ENCODE data around the gene P2RY13. TPM values are rescaled to one million over a fixed set of nuclear protein-coding genes. Genes with fewer than 3 reads are reported as not detected.

Gene P2RY13
- total and polyA plus RNA-seq, 5 donors from 2014 or later: 0.13 TPM; not detected in 4

GRCh38 chr3:151305060-151305774 lies 24.1 kb downstream of the P2RY13 start:
- Histone ChIP-seq H3K27ac (ENCODE audit: insufficient read depth, low read length, poor library complexity, severe bottlenecking) (no peak overlapping the region), H3K27me3 (ENCODE audit: control insufficient read depth, insufficient read depth, low read length) (peaks cover 3% of the 10 kb centered on the region), H3K36me3 (ENCODE audit: control insufficient read depth, insufficient read depth, low read length) (no peaks in the 10 kb centered on the region), H3K9me3 (ENCODE audit: control insufficient read depth in 2 of 2, low read length in 2 of 2) (no peaks in the 10 kb centered on the region), H3K4me3 (ENCODE audit: low read depth, low read length) (no peak overlapping the region), H3K4me1 (ENCODE audit: control insufficient read depth, insufficient read depth, low read length, poor library complexity, severe bottlenecking) (no peaks in the 10 kb centered on the region)
- Mint-ChIP-seq H3K9me3 (peaks cover 0 to 2% (median 0%) of the 10 kb centered on the region in 7 donors), H3K27ac (no peak overlapping the region), H3K4me1 (peaks cover 0 to 3% (median 0%) of the 10 kb centered on the region in 4 donors), H3K36me3 (no peaks in the 10 kb centered on the region), H3K4me3 (no peak overlapping the region), H3K27me3 (peaks cover 16% of the 10 kb centered on the region)
- ATAC-seq (ENCODE audit: low read depth in 2 of 2) (no peak), DNase-seq (peak in 1 of 3 donors; percentile 7)

GRCh38 chr3:151303751-151304150 lies 25.6 kb downstream of the P2RY13 start:
- Mint-ChIP-seq H3K9me3 (peaks cover 0 to 2% (median 0%) of the 10 kb centered on the region in 7 donors), H3K27me3 (peaks cover 16% of the 10 kb centered on the region), H3K4me1 (peaks cover 0 to 3% (median 0%) of the 10 kb centered on the region in 4 donors), H3K27ac (no peak overlapping the region), H3K36me3 (no peaks in the 10 kb centered on the region), H3K4me3 (no peak overlapping the region)
- Histone ChIP-seq H3K27me3 (ENCODE audit: control insufficient read depth, insufficient read depth, low read length) (peaks cover 3% of the 10 kb centered on the region), H3K9me3 (ENCODE audit: control insufficient read depth in 2 of 2, low read length in 2 of 2) (no peaks in the 10 kb centered on the region), H3K27ac (ENCODE audit: insufficient read depth, low read length, poor library complexity, severe bottlenecking) (no peak overlapping the region), H3K36me3 (ENCODE audit: control insufficient read depth, insufficient read depth, low read length) (no peaks in the 10 kb centered on the region), H3K4me1 (ENCODE audit: control insufficient read depth, insufficient read depth, low read length, poor library complexity, severe bottlenecking) (no peaks in the 10 kb centered on the region), H3K4me3 (ENCODE audit: low read depth, low read length) (no peak overlapping the region)
- ATAC-seq (ENCODE audit: low read depth in 2 of 2) (no peak), DNase-seq (no peak)

GRCh38 chr3:151301787-151302186 lies 27.6 kb downstream of the P2RY13 start:
- Histone ChIP-seq H3K27me3 (ENCODE audit: control insufficient read depth, insufficient read depth, low read length) (peaks cover 6% of the 10 kb centered on the region), H3K36me3 (ENCODE audit: control insufficient read depth, insufficient read depth, low read length) (no peaks in the 10 kb centered on the region), H3K4me1 (ENCODE audit: control insufficient read depth, insufficient read depth, low read length, poor library complexity, severe bottlenecking) (no peaks in the 10 kb centered on the region), H3K9me3 (ENCODE audit: control insufficient read depth in 2 of 2, low read length in 2 of 2) (no peaks in the 10 kb centered on the region), H3K27ac (ENCODE audit: insufficient read depth, low read length, poor library complexity, severe bottlenecking) (no peak overlapping the region), H3K4me3 (ENCODE audit: low read depth, low read length) (no peak overlapping the region)
- no peak for ATAC-seq (ENCODE audit: low read depth in 2 of 2)
- DNase-seq: no peak
- no peak overlapping the region for H3K27ac Mint-ChIP-seq
- H3K36me3 Mint-ChIP-seq: no peaks in the 10 kb centered on the region
- H3K4me3 Mint-ChIP-seq: no peak overlapping the region
- H3K9me3 Mint-ChIP-seq: peaks cover 0 to 2% (median 0%) of the 10 kb centered on the region in 7 donors
- peaks cover 0 to 3% (median 0%) of the 10 kb centered on the region in 4 donors for H3K4me1 Mint-ChIP-seq
- peaks cover 16% of the 10 kb centered on the region for H3K27me3 Mint-ChIP-seq

GRCh38 chr3:151300539-151300938 lies 28.8 kb downstream of the P2RY13 start:
- no peaks in the 10 kb centered on the region for H3K9me3 ChIP-seq (ENCODE audit: control insufficient read depth in 2 of 2, low read length in 2 of 2)
- no peak overlapping the region for H3K4me3 Mint-ChIP-seq
- no peaks in the 10 kb centered on the region for H3K36me3 Mint-ChIP-seq
- peaks cover 6% of the 10 kb centered on the region for H3K27me3 ChIP-seq (ENCODE audit: control insufficient read depth, insufficient read depth, low read length)
- no peak for ATAC-seq (ENCODE audit: low read depth in 2 of 2)
- peaks cover 0 to 3% (median 0%) of the 10 kb centered on the region in 4 donors for H3K4me1 Mint-ChIP-seq
- H3K27ac Mint-ChIP-seq: no peak overlapping the region
- no peak overlapping the region for H3K27ac ChIP-seq (ENCODE audit: insufficient read depth, low read length, poor library complexity, severe bottlenecking)
- H3K4me3 ChIP-seq (ENCODE audit: low read depth, low read length): no peak overlapping the region
- H3K27me3 Mint-ChIP-seq: peaks cover 16% of the 10 kb centered on the region
- no peaks in the 10 kb centered on the region for H3K36me3 ChIP-seq (ENCODE audit: control insufficient read depth, insufficient read depth, low read length)
- peaks cover 0 to 2% (median 0%) of the 10 kb centered on the region in 7 donors for H3K9me3 Mint-ChIP-seq
- no peaks in the 10 kb centered on the region for H3K4me1 ChIP-seq (ENCODE audit: control insufficient read depth, insufficient read depth, low read length, poor library complexity, severe bottlenecking)
- DNase-seq: no peak

GRCh38 chr3:151299006-151299405 lies 30.3 kb downstream of the P2RY13 start:
- H3K9me3 ChIP-seq (ENCODE audit: control insufficient read depth in 2 of 2, low read length in 2 of 2): no peaks in the 10 kb centered on the region
- H3K27ac ChIP-seq (ENCODE audit: insufficient read depth, low read length, poor library complexity, severe bottlenecking): no peak overlapping the region
- ATAC-seq (ENCODE audit: low read depth in 2 of 2) (no peak), DNase-seq (no peak)
- H3K27me3 ChIP-seq (ENCODE audit: control insufficient read depth, insufficient read depth, low read length): peaks cover 11% of the 10 kb centered on the region
- Mint-ChIP-seq H3K36me3 (no peaks in the 10 kb centered on the region), H3K27ac (no peak overlapping the region), H3K4me3 (no peak overlapping the region), H3K9me3 (peaks cover 0 to 2% (median 0%) of the 10 kb centered on the region in 7 donors), H3K27me3 (peaks cover 16% of the 10 kb centered on the region), H3K4me1 (no peaks in the 10 kb centered on the region)
- H3K4me3 ChIP-seq (ENCODE audit: low read depth, low read length): no peak overlapping the region
- no peaks in the 10 kb centered on the region for H3K4me1 ChIP-seq (ENCODE audit: control insufficient read depth, insufficient read depth, low read length, poor library complexity, severe bottlenecking)
- H3K36me3 ChIP-seq (ENCODE audit: control insufficient read depth, insufficient read depth, low read length): no peaks in the 10 kb centered on the region

- no peaks in the 10 kb centered on the region for H3K4me1 Mint-ChIP-seq
- H3K4me3 Mint-ChIP-seq: no peak overlapping the region
- Histone ChIP-seq H3K4me1 (ENCODE audit: control insufficient read depth, insufficient read depth, low read length, poor library complexity, severe bottlenecking) (no peaks in the 10 kb centered on the region), H3K4me3 (ENCODE audit: low read depth, low read length) (no peak overlapping the region), H3K9me3 (ENCODE audit: control insufficient read depth in 2 of 2, low read length in 2 of 2) (no peaks in the 10 kb centered on the region), H3K36me3 (ENCODE audit: control insufficient read depth, insufficient read depth, low read length) (no peaks in the 10 kb centered on the region), H3K27me3 (ENCODE audit: control insufficient read depth, insufficient read depth, low read length) (peaks cover 9% of the 10 kb centered on the region), H3K27ac (ENCODE audit: insufficient read depth, low read length, poor library complexity, severe bottlenecking) (no peak overlapping the region)
- no peaks in the 10 kb centered on the region for H3K36me3 Mint-ChIP-seq
- no peaks in the 10 kb centered on the region for H3K9me3 Mint-ChIP-seq
- no peak for DNase-seq
- ATAC-seq (ENCODE audit: low read depth in 2 of 2): no peak
- peaks cover under 1% of the 10 kb centered on the region for H3K27me3 Mint-ChIP-seq
- H3K27ac Mint-ChIP-seq: no peak overlapping the region
These were observed 31.9 kb downstream of the P2RY13 start for GRCh38 chr3:151297429-151297828.

- Mint-ChIP-seq H3K4me1 (no peaks in the 10 kb centered on the region), H3K27ac (no peak overlapping the region), H3K9me3 (no peaks in the 10 kb centered on the region), H3K27me3 (peaks cover 5% of the 10 kb centered on the region), H3K4me3 (no peak overlapping the region), H3K36me3 (no peaks in the 10 kb centered on the region)
- no peak overlapping the region for H3K27ac ChIP-seq (ENCODE audit: insufficient read depth, low read length, poor library complexity, severe bottlenecking)
- H3K4me1 ChIP-seq (ENCODE audit: control insufficient read depth, insufficient read depth, low read length, poor library complexity, severe bottlenecking): no peaks in the 10 kb centered on the region
- DNase-seq (no peak), ATAC-seq (ENCODE audit: low read depth in 2 of 2) (no peak)
- peaks cover 11% of the 10 kb centered on the region for H3K27me3 ChIP-seq (ENCODE audit: control insufficient read depth, insufficient read depth, low read length)
- H3K4me3 ChIP-seq (ENCODE audit: low read depth, low read length): no peak overlapping the region
- H3K9me3 ChIP-seq (ENCODE audit: control insufficient read depth in 2 of 2, low read length in 2 of 2): no peaks in the 10 kb centered on the region
- H3K36me3 ChIP-seq (ENCODE audit: control insufficient read depth, insufficient read depth, low read length): no peaks in the 10 kb centered on the region
These were observed 33.1 kb downstream of the P2RY13 start for GRCh38 chr3:151296226-151296625.

GRCh38 chr3:151293127-151293526 lies 36.2 kb downstream of the P2RY13 start:
- no peaks in the 10 kb centered on the region for H3K9me3 ChIP-seq (ENCODE audit: control insufficient read depth in 2 of 2, low read length in 2 of 2)
- peaks cover 13% of the 10 kb centered on the region for H3K27me3 ChIP-seq (ENCODE audit: control insufficient read depth, insufficient read depth, low read length)
- DNase-seq (no peak), ATAC-seq (ENCODE audit: low read depth in 2 of 2) (no peak)
- H3K27me3 Mint-ChIP-seq: peaks cover 10% of the 10 kb centered on the region
- H3K4me3 Mint-ChIP-seq: no peak overlapping the region
- H3K4me1 Mint-ChIP-seq: no peaks in the 10 kb centered on the region
- H3K27ac ChIP-seq (ENCODE audit: insufficient read depth, low read length, poor library complexity, severe bottlenecking): no peak overlapping the region
- H3K36me3 Mint-ChIP-seq: no peaks in the 10 kb centered on the region
- H3K9me3 Mint-ChIP-seq: no peaks in the 10 kb centered on the region
- H3K4me1 ChIP-seq (ENCODE audit: control insufficient read depth, insufficient read depth, low read length, poor library complexity, severe bottlenecking): no peaks in the 10 kb centered on the region
- H3K4me3 ChIP-seq (ENCODE audit: low read depth, low read length): no peak overlapping the region
- H3K36me3 ChIP-seq (ENCODE audit: control insufficient read depth, insufficient read depth, low read length): no peaks in the 10 kb centered on the region
- no peak overlapping the region for H3K27ac Mint-ChIP-seq
